SK-N-SH (cell line): ENCODE data around the gene ADAMTS19. TPM values are rescaled to one million over a fixed set of nuclear protein-coding genes. Genes with fewer than 3 reads are reported as not detected.

Source experiments
- CTCF ChIA-PET: fragments of 300-600, 350-600 bp; formaldehyde crosslinking; extraction: SDS; loops from one replicate; lab custom pipeline; 2021; lab: Yijun Ruan, JAX
- POLR2A ChIA-PET: fragments of 350-600 bp; sonication (Branson Sonifier 250); formaldehyde crosslinking; extraction: SDS; loops from one replicate; lab custom pipeline; 2020; ENCODE audit warnings: antibody characterized with exemption, inconsistent platforms; lab: Yijun Ruan, JAX
- DNase-seq: peaks from one replicate; pipeline ENCODE4 v3.0.0; 2012
- H2AFZ ChIP-seq: fragments of 200-600 bp; sonication (generic); 2 replicates; pipeline ENCODE4 v1.8.1; 2016; ENCODE audit warnings: antibody characterized with exemption, mild to moderate bottlenecking, low read depth
- H3F3A ChIP-seq: fragments of 200-600 bp; sonication (generic); replicated peaks from 2 replicates; pipeline ENCODE3; 2016; ENCODE audit warnings: antibody characterized with exemption, mild to moderate bottlenecking; ENCODE audit not compliant: insufficient read depth
- H3K27ac ChIP-seq, 2 experiments: fragments of 200-500 bp in 1 of 2; fragments of 200-600 bp in 1 of 2; sonication (Bioruptor generic) in 1 of 2; sonication (generic), shearing (Covaris generic) in 1 of 2; 2 replicates each; pipeline versions ENCODE4 v1.5.1 to v1.6.1; 2014 to 2016; ENCODE audit warnings: low read depth in 2 of 2, inconsistent platforms in 1 of 2, low read length in 1 of 2, mild to moderate bottlenecking in 1 of 2, mixed read lengths in 1 of 2
- H3K27me3 ChIP-seq: fragments of 200-600 bp; sonication (generic), shearing (Covaris generic); 2 replicates; pipeline ENCODE4 v1.6.1; 2016; ENCODE audit warnings: mixed run types; ENCODE audit not compliant: insufficient read depth
- H3K36me3 ChIP-seq, 2 experiments: fragments of 200-500 bp in 1 of 2; fragments of 200-600 bp in 1 of 2; sonication (Bioruptor generic) in 1 of 2; sonication (generic) in 1 of 2; replicated peaks in 1 of 2; 2 replicates each; pipeline versions ENCODE3 to v1.5.1; 2014 to 2016; ENCODE audit warnings: low read length in 1 of 2, mild to moderate bottlenecking in 1 of 2; ENCODE audit not compliant: insufficient read depth in 2 of 2, control insufficient read depth in 1 of 2
- H3K4me1 ChIP-seq, 2 experiments: fragments of 200-500 bp in 1 of 2; fragments of 200-600 bp in 1 of 2; sonication (Bioruptor generic) in 1 of 2; sonication (generic), shearing (Covaris generic) in 1 of 2; 2 replicates each; pipeline versions ENCODE4 v1.5.1 to v1.6.1; 2014 to 2016; ENCODE audit warnings: low read depth in 1 of 2, low read length in 1 of 2, mixed run types in 1 of 2; ENCODE audit not compliant: insufficient read depth in 2 of 2, control insufficient read depth in 1 of 2
- H3K4me2 ChIP-seq: fragments of 200-600 bp; sonication (generic), shearing (Covaris generic); 2 replicates; pipeline ENCODE4 v1.6.1; 2017; ENCODE audit warnings: mixed run types
- H3K4me3 ChIP-seq, 2 experiments: fragments of 200-500 bp in 1 of 2; fragments of 200-600 bp in 1 of 2; sonication (Bioruptor generic) in 1 of 2; sonication (generic), shearing (Covaris generic) in 1 of 2; 2 replicates each; pipeline versions ENCODE4 v1.5.1 to v1.8.1; 2014 to 2016; ENCODE audit warnings: low read depth in 2 of 2, inconsistent platforms in 1 of 2, low read length in 1 of 2, mild to moderate bottlenecking in 1 of 2, mixed read lengths in 1 of 2, moderate library complexity in 1 of 2
- H3K79me2 ChIP-seq: fragments of 200-600 bp; sonication (generic); 2 replicates; pipeline ENCODE4 v1.8.1; 2017; ENCODE audit warnings: mild to moderate bottlenecking; ENCODE audit not compliant: insufficient read depth
- H3K9ac ChIP-seq: fragments of 200-600 bp; sonication (generic); 2 replicates; pipeline ENCODE4 v1.6.1; 2017; ENCODE audit warnings: mixed run types
- H3K9me2 ChIP-seq: fragments of 200-600 bp; sonication (generic); 2 replicates; pipeline ENCODE4 v1.6.1; 2017; ENCODE audit warnings: mixed run types
- H3K9me3 ChIP-seq: fragments of 200-600 bp; sonication (generic); 2 replicates; pipeline ENCODE4 v1.6.1; 2017; ENCODE audit warnings: mixed run types, mild to moderate bottlenecking, moderate library complexity
- H4K20me1 ChIP-seq: fragments of 200-600 bp; sonication (generic); 2 replicates; pipeline ENCODE4 v1.6.1; 2017; ENCODE audit warnings: mild to moderate bottlenecking, mixed run types; ENCODE audit not compliant: insufficient read depth
- CHD2 ChIP-seq: fragments of 150-350 bp; IDR thresholded peaks from 2 replicates; pipeline ENCODE4 v1.6.1; 2018; ENCODE audit warnings: low read length; ENCODE audit not compliant: partially characterized antibody
- CTCF ChIP-seq: fragments of 200-600 bp; sonication (generic); IDR thresholded peaks from 2 replicates; pipeline ENCODE4 v1.6.1; 2017; ENCODE audit warnings: antibody characterized with exemption, mild to moderate bottlenecking, moderate library complexity
- ELF1 ChIP-seq: IDR thresholded peaks from 2 replicates; pipeline ENCODE4 v1.4.0; 2012
- EP300 ChIP-seq, 2 experiments: IDR thresholded peaks; 2 replicates each; pipeline versions ENCODE4 v1.4.0 to v1.6.1; 2012; ENCODE audit warnings: borderline replicate concordance in 1 of 2, low read depth in 1 of 2, low read length in 1 of 2
- EZH2phosphoT487 ChIP-seq: fragments of 200-600 bp; sonication (generic); IDR thresholded peaks from 2 replicates; pipeline ENCODE4 v1.6.1; 2017; ENCODE audit warnings: low read depth, mixed run types, mild to moderate bottlenecking, antibody characterized with exemption, moderate library complexity, borderline replicate concordance
- FOXJ3 ChIP-seq: sonication (generic); formaldehyde crosslinking; IDR thresholded peaks from 2 replicates; pipeline ENCODE4 v1.5.1; 2020; ENCODE audit warnings: mild to moderate bottlenecking, missing genetic modification reagents
- GATA2 ChIP-seq: sonication (generic); formaldehyde crosslinking; IDR thresholded peaks from 2 replicates; pipeline ENCODE4 v1.5.0; 2020; ENCODE audit warnings: mild to moderate bottlenecking, missing genetic modification reagents
- IRF3 ChIP-seq: fragments of 150-350 bp; IDR thresholded peaks from 2 replicates; pipeline ENCODE4 v1.6.1; 2016; ENCODE audit warnings: mild to moderate bottlenecking, low read depth, low read length
- JUND ChIP-seq: IDR thresholded peaks from 2 replicates; pipeline ENCODE4 v1.4.0; 2012
- MAX ChIP-seq: IDR thresholded peaks from 2 replicates; pipeline ENCODE4 v1.4.0; 2012; ENCODE audit warnings: low read depth
- MXI1 ChIP-seq: IDR thresholded peaks from 2 replicates; pipeline ENCODE4 v1.6.1; 2012; ENCODE audit warnings: mild to moderate bottlenecking, low read depth, low read length, improper control_type of control experiment
- PBX3 ChIP-seq: IDR thresholded peaks from 2 replicates; pipeline ENCODE4; 2012
- RAD21 ChIP-seq: IDR thresholded peaks from 2 replicates; pipeline ENCODE4 v1.6.1; 2012; ENCODE audit warnings: mild to moderate bottlenecking, low read length
- RCOR1 ChIP-seq: fragments of 150-350 bp; IDR thresholded peaks from 2 replicates; pipeline ENCODE4 v1.6.1; 2017; ENCODE audit warnings: antibody characterized with exemption, low read length
- TAF1 ChIP-seq: IDR thresholded peaks from 2 replicates; pipeline ENCODE4 v1.6.1; 2012; ENCODE audit warnings: low read depth, mild to moderate bottlenecking, low read length, moderate library complexity, borderline replicate concordance
- TCF12 ChIP-seq: IDR thresholded peaks from 2 replicates; pipeline ENCODE4 v1.4.0; 2012
- TEAD4 ChIP-seq: IDR thresholded peaks from 2 replicates; pipeline ENCODE4 v1.4.0; 2012; ENCODE audit warnings: mild to moderate bottlenecking, borderline replicate concordance; ENCODE audit not compliant: insufficient read depth
- USF1 ChIP-seq: IDR thresholded peaks from 2 replicates; pipeline ENCODE4 v1.4.0; 2012; ENCODE audit warnings: low read depth, borderline replicate concordance
- USF2 ChIP-seq: fragments of 150-350 bp; IDR thresholded peaks from 2 replicates; pipeline ENCODE4 v1.6.1; 2017; ENCODE audit warnings: antibody characterized with exemption, low read length, low read depth, borderline replicate concordance
- YY1 ChIP-seq: IDR thresholded peaks from 2 replicates; pipeline ENCODE4 v1.4.0; 2012; ENCODE audit warnings: low read depth, mild to moderate bottlenecking
- ZBTB33 ChIP-seq: IDR thresholded peaks from 2 replicates; pipeline ENCODE4 v1.4.0; 2012; ENCODE audit warnings: low read depth, borderline replicate concordance
- WGBS: methylation state at CpG from one replicate; pipeline ENCODE4 v1.1.6; 2017; ENCODE audit warnings: low lambda C conversion rate; 5-methylcytosine and 5-hydroxymethylcytosine counted together
- polyA plus RNA-seq, 3 experiments: library from polyadenylated mRNA; depleted of rRNA; stranded (reverse); fragments of >200 nt; gene quantifications; 2 replicates each; pipeline ENCODE4 v1.2.3, GENCODE V29; 2012

Gene ADAMTS19
- polyA plus RNA-seq, 1 of the 3 experiments (the other 2 are of a cell fraction), result 0.10 TPM

GRCh38 chr5:129601576-129601975, 141.5 kb downstream of the ADAMTS19 start:
- Histone ChIP-seq H3K9ac (no peak overlapping the region), H4K20me1 (no peaks in the 10 kb centered on the region), H3K27me3 (no peaks in the 10 kb centered on the region), H3K4me2 (no peak overlapping the region), H3K9me2 (no peaks in the 10 kb centered on the region), H3K36me3 (no peaks in the 10 kb centered on the region), H3K4me1 (no peaks in the 10 kb centered on the region), H2AFZ (no peak overlapping the region), H3F3A (no peaks in the 10 kb centered on the region), H3K9me3 (no peaks in the 10 kb centered on the region), H3K79me2 (no peaks in the 10 kb centered on the region), H3K4me3 (no peak overlapping the region), H3K27ac (no peak overlapping the region)
- 0% methylated on average over 2 of the region's 2 CpGs for WGBS
- TF ChIP-seq TEAD4, result no peak
- TF ChIP-seq FOXJ3, result no peak
- ChIA-PET POLR2A (no interaction called here), CTCF (no interaction called here)
- no peak for DNase-seq

GRCh38 chr5:129608350-129608749, 148.3 kb downstream of the ADAMTS19 start:
- no peak overlapping the region for H3K27ac ChIP-seq
- CTCF ChIA-PET, result no interaction called here
- no peaks in the 10 kb centered on the region for H3K9me2 ChIP-seq
- no peak overlapping the region for H3K4me3 ChIP-seq
- no peak overlapping the region for H3K4me2 ChIP-seq
- H3K79me2 ChIP-seq, result no peaks in the 10 kb centered on the region
- H3K9me3 ChIP-seq, result no peaks in the 10 kb centered on the region
- no peaks in the 10 kb centered on the region for H3K4me1 ChIP-seq
- no peak for TF ChIP-seq RAD21
- no peak for TF ChIP-seq RCOR1
- TF ChIP-seq EP300 (IDR thresholded peaks at IDR 0.05; ENCODE audit: borderline replicate concordance in 1 of 2, low read depth in 1 of 2, low read length in 1 of 2), result no peak
- TF ChIP-seq PBX3, result no peak
- TF ChIP-seq ELF1, result no peak
- no peak for TF ChIP-seq ZBTB33
- no peak for TF ChIP-seq MAX
- TF ChIP-seq MXI1, result no peak
- no peak for TF ChIP-seq USF1
- TF ChIP-seq CTCF, result no peak
- TF ChIP-seq TAF1, result no peak
- TF ChIP-seq EZH2phosphoT487, result no peak
- no peak for TF ChIP-seq TCF12
- no peak for TF ChIP-seq GATA2 (CRISPR knock-in tag)
- no peak for TF ChIP-seq USF2
- TF ChIP-seq IRF3, result no peak
- TF ChIP-seq TEAD4, result no peak
- TF ChIP-seq JUND, result no peak
- TF ChIP-seq YY1, result no peak
- no peak for TF ChIP-seq CHD2
- H4K20me1 ChIP-seq, result no peaks in the 10 kb centered on the region
- no peaks in the 10 kb centered on the region for H3K27me3 ChIP-seq
- no peaks in the 10 kb centered on the region for H3F3A ChIP-seq
- no peak overlapping the region for H2AFZ ChIP-seq
- DNase-seq, result no peak
- WGBS, result 8% methylated on average over 1 of the region's 1 CpG
- H3K36me3 ChIP-seq, result no peaks in the 10 kb centered on the region
- POLR2A ChIA-PET, result no interaction called here
- no peak overlapping the region for H3K9ac ChIP-seq
